GM19043 (cell line): ENCODE measurements around the gene RTF1.
"Not testable (repeated sequence)": the region's sequence is repeated elsewhere in the genome, so short reads cannot be mapped to it uniquely, and the experiment has no call there.

Experiments
- ATAC-seq: cut with Tn5 transposase; IDR thresholded peaks from one replicate; pipeline ENCODE4 v1.9.1; 2021; ENCODE audit warnings: low read depth; ENCODE audit not compliant: unreplicated experiment

The RTF1 gene

GRCh38 chr15:41416742-41417417 lies at the start of gene RTF1:
TSS of gene RTF1 (plus strand) at chr15:41417095. CDS start at chr15:41417116, 21 bp downstream.
- peak; percentile 64 for ATAC-seq

GRCh38 chr15:41367418-41367817 lies 49.5 kb upstream of the RTF1 start:
- no peak for ATAC-seq

GRCh38 chr15:41377978-41378377 lies 38.9 kb upstream of the RTF1 start:
- no peak for ATAC-seq

- not testable (repeated sequence) for ATAC-seq
These were observed 32.7 kb upstream of the RTF1 start for GRCh38 chr15:41383974-41384749.

- ATAC-seq = no peak
These were observed 29.2 kb upstream of the RTF1 start for GRCh38 chr15:41387646-41388045.

GRCh38 chr15:41392659-41393058 lies 24.2 kb upstream of the RTF1 start:
- no peak for ATAC-seq

- no peak for ATAC-seq
These were observed 22.0 kb upstream of the RTF1 start for GRCh38 chr15:41394924-41395323.

- no peak for ATAC-seq
These were observed 20.8 kb upstream of the RTF1 start for GRCh38 chr15:41396111-41396510.

- ATAC-seq = no peak
These were observed 15.0 kb upstream of the RTF1 start for GRCh38 chr15:41401904-41402267.

GRCh38 chr15:41407341-41407740 lies 9.6 kb upstream of the RTF1 start:
- ATAC-seq = no peak

GRCh38 chr15:41408234-41408641 lies 8.7 kb upstream of the RTF1 start:
- ATAC-seq = no peak

- no peak for ATAC-seq
These were observed 5.9 kb upstream of the RTF1 start for GRCh38 chr15:41411031-41411430.

GRCh38 chr15:41411441-41411840 lies 5.5 kb upstream of the RTF1 start:
- no peak for ATAC-seq

GRCh38 chr15:41416128-41416741 lies 660 bp upstream of the RTF1 start:
- no peak for ATAC-seq

GRCh38 chr15:41417418-41418195 lies 712 bp downstream of the RTF1 start:
- peak; percentile 24 for ATAC-seq

- peak; percentile 71 for ATAC-seq
These were observed 7.2 kb downstream of the RTF1 start for GRCh38 chr15:41423979-41424659.

GRCh38 chr15:41424809-41425208 lies 7.9 kb downstream of the RTF1 start:
- ATAC-seq = no peak

- not testable (repeated sequence) for ATAC-seq
These were observed 9.0 kb downstream of the RTF1 start for GRCh38 chr15:41425907-41426306.

GRCh38 chr15:41429003-41429890 lies 12.4 kb downstream of the RTF1 start:
- ATAC-seq = peak; percentile 70
